Measurements from ENCODE around the gene UGT1A7.

- TF ChIP-seq, protein P1, sequence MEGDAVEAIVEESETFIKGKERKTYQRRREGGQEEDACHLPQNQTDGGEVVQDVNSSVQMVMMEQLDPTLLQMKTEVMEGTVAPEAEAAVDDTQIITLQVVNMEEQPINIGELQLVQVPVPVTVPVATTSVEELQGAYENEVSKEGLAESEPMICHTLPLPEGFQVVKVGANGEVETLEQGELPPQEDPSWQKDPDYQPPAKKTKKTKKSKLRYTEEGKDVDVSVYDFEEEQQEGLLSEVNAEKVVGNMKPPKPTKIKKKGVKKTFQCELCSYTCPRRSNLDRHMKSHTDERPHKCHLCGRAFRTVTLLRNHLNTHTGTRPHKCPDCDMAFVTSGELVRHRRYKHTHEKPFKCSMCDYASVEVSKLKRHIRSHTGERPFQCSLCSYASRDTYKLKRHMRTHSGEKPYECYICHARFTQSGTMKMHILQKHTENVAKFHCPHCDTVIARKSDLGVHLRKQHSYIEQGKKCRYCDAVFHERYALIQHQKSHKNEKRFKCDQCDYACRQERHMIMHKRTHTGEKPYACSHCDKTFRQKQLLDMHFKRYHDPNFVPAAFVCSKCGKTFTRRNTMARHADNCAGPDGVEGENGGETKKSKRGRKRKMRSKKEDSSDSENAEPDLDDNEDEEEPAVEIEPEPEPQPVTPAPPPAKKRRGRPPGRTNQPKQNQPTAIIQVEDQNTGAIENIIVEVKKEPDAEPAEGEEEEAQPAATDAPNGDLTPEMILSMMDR (IDR thresholded peaks at IDR 0.05) = no peak
- no peak for TF ChIP-seq POLR2A (IDR thresholded peaks at IDR 0.05)
Measured at GRCh38 chr2:233712611-233713261, 31.0 kb downstream of the UGT1A7 start, which contains the start of gene UGT1A5.

Measured in testis (tissue), 2 donors.